ENCODE data around the gene OSTM1.

GRCh38 chr6:108001696-108002231 is 72.8 kb downstream of the OSTM1 start:
- no peak for TF ChIP-seq EZH2phosphoT487 (IDR thresholded peaks at IDR 0.05; ENCODE audit: borderline replicate concordance, low read length)
- TF ChIP-seq CTCF (IDR thresholded peaks at IDR 0.05; ENCODE audit: low read depth, low read length, poor library complexity, severe bottlenecking), result no peak
